CD4-positive, alpha-beta T cell treated with Interferon alpha-2 for 1 hour (primary cell): ENCODE results near the gene RBBP8NL.
"Not testable (repeated sequence)": the region's sequence is repeated elsewhere in the genome, so short reads cannot be mapped to it uniquely, and the experiment has no call there.

ENCODE experiments used
- DNase-seq, 2 donors: peaks; one replicate each; pipeline ENCODE4 v3.0.0-alpha.2; 2020 to 2022

Gene RBBP8NL

GRCh38 chr20:62441987-62442539, 14.7 kb upstream of the RBBP8NL start:
- DNase-seq, result no peak

GRCh38 chr20:62439218-62439617, 11.9 kb upstream of the RBBP8NL start:
- DNase-seq, result no peak

- no peak for DNase-seq
Measured at GRCh38 chr20:62437927-62438326, 10.6 kb upstream of the RBBP8NL start.

- no peak for DNase-seq
Measured at GRCh38 chr20:62437496-62437895, 10.2 kb upstream of the RBBP8NL start.

GRCh38 chr20:62436692-62437091, 9.4 kb upstream of the RBBP8NL start:
- DNase-seq, result no peak

- no peak for DNase-seq
Measured at GRCh38 chr20:62433658-62434497, 6.5 kb upstream of the RBBP8NL start.

- DNase-seq, result no peak
Measured at GRCh38 chr20:62430866-62431447, 3.6 kb upstream of the RBBP8NL start.

GRCh38 chr20:62430311-62430853, 3.0 kb upstream of the RBBP8NL start:
- no peak for DNase-seq

- no peak for DNase-seq
Measured at GRCh38 chr20:62429455-62430310, 2.3 kb upstream of the RBBP8NL start.

GRCh38 chr20:62428396-62429295, 1.3 kb upstream of the RBBP8NL start:
- no peak for DNase-seq

GRCh38 chr20:62428002-62428372, 648 bp upstream of the RBBP8NL start:
- DNase-seq, result no peak

GRCh38 chr20:62426699-62427131, 624 bp downstream of the RBBP8NL start:
- no peak for DNase-seq

- not testable (repeated sequence) for DNase-seq
Measured at GRCh38 chr20:62426059-62426348, 1.3 kb downstream of the RBBP8NL start.

GRCh38 chr20:62425281-62426058, 1.9 kb downstream of the RBBP8NL start:
- no peak for DNase-seq

GRCh38 chr20:62424249-62425107, 2.9 kb downstream of the RBBP8NL start:
- no peak for DNase-seq

GRCh38 chr20:62423326-62423706, 4.0 kb downstream of the RBBP8NL start:
- DNase-seq, result no peak

GRCh38 chr20:62422636-62423325, 4.6 kb downstream of the RBBP8NL start:
- no peak for DNase-seq

- DNase-seq, result no peak
Measured at GRCh38 chr20:62421716-62421990, 5.7 kb downstream of the RBBP8NL start.

GRCh38 chr20:62420846-62421715, 6.3 kb downstream of the RBBP8NL start:
- DNase-seq, result no peak
